Measurements from ENCODE around the gene GGTLC2.
A peak's percentile ranks its signal among the peaks of the same experiment; 100 is the strongest.

GGTLC2 gene

GRCh38 chr22:22655452-22656290, 11.3 kb downstream of the GGTLC2 start:
- H2AFZ ChIP-seq (ENCODE audit: low read length), result no peak overlapping the region
- no peak overlapping the region for H3K4me2 ChIP-seq (ENCODE audit: low read depth, low read length)
- H3K9me3 ChIP-seq (replicated peaks; ENCODE audit: insufficient read depth, low read length), result no peaks in the 10 kb centered on the region
- no peaks in the 10 kb centered on the region for H3K9me2 ChIP-seq (replicated peaks; ENCODE audit: insufficient read depth, low read length)
- H3F3A ChIP-seq (ENCODE audit: insufficient read depth, low read length), result no peaks in the 10 kb centered on the region
- no peaks in the 10 kb centered on the region for H3K36me3 ChIP-seq (replicated peaks; ENCODE audit: insufficient read depth, low read length)
- no peaks in the 10 kb centered on the region for H4K20me1 ChIP-seq (ENCODE audit: insufficient read depth, low read length)
- H3K4me1 ChIP-seq (ENCODE audit: low read length), result no peaks in the 10 kb centered on the region
- H3K79me2 ChIP-seq (ENCODE audit: low read length), result no peaks in the 10 kb centered on the region
- no peak overlapping the region for H3K9ac ChIP-seq (ENCODE audit: low read length)
- H3K4me3 ChIP-seq (ENCODE audit: low read length), result no peak overlapping the region
- TF ChIP-seq EZH2phosphoT487 (IDR thresholded peaks at IDR 0.05; ENCODE audit: low read length) (no peak), CTCF (IDR thresholded peaks at IDR 0.05; ENCODE audit: low read length) (no peak), EZH2 (optimal IDR thresholded peaks at IDR 0.05; ENCODE audit: low read depth, low read length) (no peak)
- DNase-seq, result no peak
- no peaks in the 10 kb centered on the region for H3K27me3 ChIP-seq (replicated peaks; ENCODE audit: insufficient read depth, low read length)
- no peak overlapping the region for H3K27ac ChIP-seq (ENCODE audit: low read length)

- no peaks in the 10 kb centered on the region for H3K79me2 ChIP-seq (ENCODE audit: low read length)
- no peaks in the 10 kb centered on the region for H3K27me3 ChIP-seq (replicated peaks; ENCODE audit: insufficient read depth, low read length)
- H3K9ac ChIP-seq (ENCODE audit: low read length), result no peak overlapping the region
- H3F3A ChIP-seq (ENCODE audit: insufficient read depth, low read length), result peaks cover 3% of the 10 kb centered on the region; the same call in 1 of the 2 replicates
- H2AFZ ChIP-seq (ENCODE audit: low read length), result no peak overlapping the region
- H3K36me3 ChIP-seq (replicated peaks; ENCODE audit: insufficient read depth, low read length), result no peaks in the 10 kb centered on the region
- H4K20me1 ChIP-seq (ENCODE audit: insufficient read depth, low read length), result no peaks in the 10 kb centered on the region
- H3K9me2 ChIP-seq (replicated peaks; ENCODE audit: insufficient read depth, low read length), result no peaks in the 10 kb centered on the region
- TF ChIP-seq CTCF (IDR thresholded peaks at IDR 0.05; ENCODE audit: low read length), result no peak
- TF ChIP-seq EZH2phosphoT487 (IDR thresholded peaks at IDR 0.05; ENCODE audit: low read length), result no peak
- TF ChIP-seq EZH2 (optimal IDR thresholded peaks at IDR 0.05; ENCODE audit: low read depth, low read length), result no peak
- H3K9me3 ChIP-seq (replicated peaks; ENCODE audit: insufficient read depth, low read length), result no peaks in the 10 kb centered on the region
- H3K4me3 ChIP-seq (ENCODE audit: low read length), result no peak overlapping the region
- DNase-seq, result no peak
- H3K4me1 ChIP-seq (ENCODE audit: low read length), result peaks cover 9% of the 10 kb centered on the region; the same call in 1 of the 2 replicates
- H3K4me2 ChIP-seq (ENCODE audit: low read depth, low read length), result no peak overlapping the region
- H3K27ac ChIP-seq (ENCODE audit: low read length), result no peak overlapping the region
These were observed 13.3 kb downstream of the GGTLC2 start for GRCh38 chr22:22657712-22658111.

DNA sequence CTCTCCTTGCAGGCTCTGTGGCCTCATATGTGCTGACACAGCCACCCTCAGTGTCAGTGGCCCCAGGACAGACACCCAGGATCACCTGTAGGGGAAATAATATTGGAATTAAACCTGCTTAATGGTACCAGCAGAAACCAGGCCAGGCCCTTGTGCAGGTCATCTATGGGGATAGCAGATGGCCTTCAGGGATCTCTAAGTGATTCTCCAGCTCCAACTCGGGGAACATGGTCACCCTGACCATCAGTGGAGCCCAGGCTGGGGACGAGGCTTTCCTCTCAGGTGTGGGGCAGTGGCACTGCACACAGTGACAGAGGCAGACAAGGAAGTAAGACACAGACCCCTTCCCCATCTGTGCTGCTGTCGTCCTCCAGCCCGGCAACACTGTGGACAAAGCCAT, 16.9 kb downstream of the GGTLC2 start:
- Histone ChIP-seq H3K4me1 (ENCODE audit: low read length) (peaks cover 14% of the 10 kb centered on the region), H2AFZ (ENCODE audit: low read length) (peak overlapping the region; percentile 31; the same call in 1 of the 2 replicates), H3K27me3 (replicated peaks; ENCODE audit: insufficient read depth, low read length) (no peaks in the 10 kb centered on the region), H3K27ac (ENCODE audit: low read length) (no peak overlapping the region; the same call in 1 of the 2 replicates), H3K4me2 (ENCODE audit: low read depth, low read length) (no peak overlapping the region), H3K9me2 (replicated peaks; ENCODE audit: insufficient read depth, low read length) (no peaks in the 10 kb centered on the region), H3F3A (ENCODE audit: insufficient read depth, low read length) (peaks cover 3% of the 10 kb centered on the region; the same call in 1 of the 2 replicates), H3K79me2 (ENCODE audit: low read length) (no peaks in the 10 kb centered on the region), H3K9me3 (replicated peaks; ENCODE audit: insufficient read depth, low read length) (no peaks in the 10 kb centered on the region), H3K36me3 (replicated peaks; ENCODE audit: insufficient read depth, low read length) (no peaks in the 10 kb centered on the region), H3K9ac (ENCODE audit: low read length) (no peak overlapping the region), H4K20me1 (ENCODE audit: insufficient read depth, low read length) (no peaks in the 10 kb centered on the region), H3K4me3 (ENCODE audit: low read length) (no peak overlapping the region)
- no peak for TF ChIP-seq EZH2 (optimal IDR thresholded peaks at IDR 0.05; ENCODE audit: low read depth, low read length)
- no peak for TF ChIP-seq CTCF (IDR thresholded peaks at IDR 0.05; ENCODE audit: low read length)
- no peak for TF ChIP-seq EZH2phosphoT487 (IDR thresholded peaks at IDR 0.05; ENCODE audit: low read length)
- DNase-seq, result no peak

Measured in MM.1S (cell line).